ENCODE measurements around the gene LYPD6B. TPM values are rescaled to one million over a fixed set of nuclear protein-coding genes. Genes with fewer than 3 reads are reported as not detected.

Gene LYPD6B
- total and polyA plus RNA-seq, 9 donors: 0.17 to 17.0 (median 1.2) TPM; not detected in 2

GRCh38 chr2:149158957-149159356 lies 120.5 kb downstream of the LYPD6B start:
- H3K27me3 ChIP-seq: no peaks in the 10 kb centered on the region
- TF ChIP-seq POLR2A (IDR thresholded peaks at IDR 0.05) (no peak), EP300 (IDR thresholded peaks at IDR 0.05) (no peak), CTCF (IDR thresholded peaks at IDR 0.05) (no peak)
- no peak overlapping the region for H3K27ac ChIP-seq
- H3K4me3 ChIP-seq: no peak overlapping the region
- H3K36me3 ChIP-seq: no peaks in the 10 kb centered on the region
- H3K4me1 ChIP-seq (ENCODE audit: insufficient read depth): no peaks in the 10 kb centered on the region
- H3K9me3 ChIP-seq: no peaks in the 10 kb centered on the region
- intact Hi-C loops (cut with DNase I): loop anchor here in 1 of 4 donors (5.0 kb wide), 1 partner anchor 282 kb away; the partner anchor contains the start of gene KIF5C
- WGBS, 3 donors: 77 to 88% (median 84%) methylated on average over 1 of the region's 1 CpG
- no peak for DNase-seq

- Histone ChIP-seq H3K4me3 (no peak overlapping the region), H3K27ac (no peak overlapping the region), H3K9me3 (no peaks in the 10 kb centered on the region), H3K4me1 (ENCODE audit: insufficient read depth) (no peaks in the 10 kb centered on the region), H3K36me3 (no peaks in the 10 kb centered on the region), H3K27me3 (no peaks in the 10 kb centered on the region)
- intact Hi-C loops (cut with DNase I): no loop called here
- TF ChIP-seq CTCF (IDR thresholded peaks at IDR 0.05) (no peak), POLR2A (IDR thresholded peaks at IDR 0.05) (no peak), EP300 (IDR thresholded peaks at IDR 0.05) (no peak)
- WGBS, 3 donors: 70 to 74% (median 73%) methylated on average over 2 of the region's 2 CpGs
- DNase-seq: no peak
These were observed 121.7 kb downstream of the LYPD6B start for GRCh38 chr2:149160195-149160594.

GRCh38 chr2:149160701-149161217 lies 122.3 kb downstream of the LYPD6B start:
- no peaks in the 10 kb centered on the region for H3K36me3 ChIP-seq
- no peaks in the 10 kb centered on the region for H3K4me1 ChIP-seq (ENCODE audit: insufficient read depth)
- DNase-seq: no peak
- no peak overlapping the region for H3K27ac ChIP-seq
- intact Hi-C loops (cut with DNase I): no loop called here
- WGBS, 3 donors: 36 to 44% (median 43%) methylated on average over 8 of the region's 8 CpGs
- no peaks in the 10 kb centered on the region for H3K9me3 ChIP-seq
- no peak overlapping the region for H3K4me3 ChIP-seq
- H3K27me3 ChIP-seq: no peaks in the 10 kb centered on the region
- TF ChIP-seq POLR2A (IDR thresholded peaks at IDR 0.05) (no peak), CTCF (IDR thresholded peaks at IDR 0.05) (no peak), EP300 (IDR thresholded peaks at IDR 0.05) (no peak)

GRCh38 chr2:149161481-149162225 lies 123.2 kb downstream of the LYPD6B start:
- Histone ChIP-seq H3K27me3 (no peaks in the 10 kb centered on the region), H3K4me1 (ENCODE audit: insufficient read depth) (no peaks in the 10 kb centered on the region), H3K4me3 (no peak overlapping the region), H3K36me3 (no peaks in the 10 kb centered on the region), H3K27ac (no peak overlapping the region), H3K9me3 (no peaks in the 10 kb centered on the region)
- no peak for DNase-seq
- TF ChIP-seq POLR2A (IDR thresholded peaks at IDR 0.05) (no peak), CTCF (IDR thresholded peaks at IDR 0.05) (no peak), EP300 (IDR thresholded peaks at IDR 0.05) (no peak)
- WGBS, 3 donors: 63 to 68% (median 65%) methylated on average over 5 of the region's 5 CpGs
- intact Hi-C loops (cut with DNase I): no loop called here

Measured in ovary (tissue), 9 donors.